ENCODE data around the gene LDLRAD3. TPM values are rescaled to one million over a fixed set of nuclear protein-coding genes. Genes with fewer than 3 reads are reported as not detected.

Gene LDLRAD3
- total RNA-seq, 4 donors from 2014 or later: 10.2 to 41.9 (median 19.8) TPM

DNA sequence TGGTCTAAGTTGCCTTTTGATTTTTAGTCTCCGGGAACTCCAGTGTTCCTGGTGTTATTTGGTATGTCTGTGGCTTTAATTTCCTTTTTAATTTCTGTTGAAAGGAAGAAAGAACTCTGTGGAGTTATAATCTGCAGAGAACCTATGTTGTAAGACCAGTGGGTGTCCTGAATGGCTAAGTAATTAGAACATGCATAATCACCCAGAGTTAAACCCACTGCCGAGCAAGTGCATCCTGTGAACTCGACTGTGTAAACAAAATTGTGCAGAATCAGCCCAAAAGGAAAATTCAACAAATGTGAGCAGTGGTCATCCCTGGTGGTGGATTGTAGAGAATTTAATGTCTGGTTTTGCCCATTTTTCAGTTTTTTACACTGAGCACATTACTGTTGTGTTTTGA lies 182.8 kb downstream of the LDLRAD3 start:
- H3K27ac ChIP-seq: no peak overlapping the region
- no peaks in the 10 kb centered on the region for H3K4me1 ChIP-seq
- no peaks in the 10 kb centered on the region for H3K36me3 ChIP-seq
- intact Hi-C loops (cut with DNase I; ENCODE audit: low total_unique reads): loop anchor here (5.0 kb wide), 1 partner anchor 509 kb away; the partner anchor contains the start of gene FJX1
- H3K27me3 ChIP-seq: no peaks in the 10 kb centered on the region
- TF ChIP-seq, protein P1, sequence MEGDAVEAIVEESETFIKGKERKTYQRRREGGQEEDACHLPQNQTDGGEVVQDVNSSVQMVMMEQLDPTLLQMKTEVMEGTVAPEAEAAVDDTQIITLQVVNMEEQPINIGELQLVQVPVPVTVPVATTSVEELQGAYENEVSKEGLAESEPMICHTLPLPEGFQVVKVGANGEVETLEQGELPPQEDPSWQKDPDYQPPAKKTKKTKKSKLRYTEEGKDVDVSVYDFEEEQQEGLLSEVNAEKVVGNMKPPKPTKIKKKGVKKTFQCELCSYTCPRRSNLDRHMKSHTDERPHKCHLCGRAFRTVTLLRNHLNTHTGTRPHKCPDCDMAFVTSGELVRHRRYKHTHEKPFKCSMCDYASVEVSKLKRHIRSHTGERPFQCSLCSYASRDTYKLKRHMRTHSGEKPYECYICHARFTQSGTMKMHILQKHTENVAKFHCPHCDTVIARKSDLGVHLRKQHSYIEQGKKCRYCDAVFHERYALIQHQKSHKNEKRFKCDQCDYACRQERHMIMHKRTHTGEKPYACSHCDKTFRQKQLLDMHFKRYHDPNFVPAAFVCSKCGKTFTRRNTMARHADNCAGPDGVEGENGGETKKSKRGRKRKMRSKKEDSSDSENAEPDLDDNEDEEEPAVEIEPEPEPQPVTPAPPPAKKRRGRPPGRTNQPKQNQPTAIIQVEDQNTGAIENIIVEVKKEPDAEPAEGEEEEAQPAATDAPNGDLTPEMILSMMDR (IDR thresholded peaks at IDR 0.05): no peak
- no peak for TF ChIP-seq POLR2A (IDR thresholded peaks at IDR 0.05)
- no peak overlapping the region for H3K4me3 ChIP-seq
- no peaks in the 10 kb centered on the region for H3K9me3 ChIP-seq
- DNase-seq: no peak

DNA sequence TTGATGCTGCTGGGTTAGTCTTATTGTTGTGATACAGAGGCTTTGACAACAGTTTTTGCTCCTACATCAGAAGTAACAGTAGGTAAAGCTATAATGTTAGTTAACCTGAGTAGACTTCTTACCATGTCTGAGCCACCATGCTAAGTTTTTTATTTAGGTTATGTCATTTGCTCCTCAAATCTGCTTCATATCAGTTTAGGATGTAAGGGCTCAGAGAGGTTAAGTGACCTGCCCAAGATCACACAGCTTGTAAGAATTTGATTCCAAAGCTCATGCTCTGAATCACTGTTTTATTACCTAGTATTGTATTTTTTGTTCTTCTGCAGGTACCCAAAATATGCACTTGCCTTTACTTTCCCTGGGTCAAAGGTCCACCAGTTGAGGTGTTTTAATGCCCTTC lies 183.7 kb downstream of the LDLRAD3 start:
- intact Hi-C loops (cut with DNase I; ENCODE audit: low total_unique reads): loop anchor here (5.0 kb wide), 1 partner anchor 510 kb away; the partner anchor contains the start of gene FJX1
- Histone ChIP-seq H3K9me3 (no peaks in the 10 kb centered on the region), H3K36me3 (no peaks in the 10 kb centered on the region), H3K4me1 (no peaks in the 10 kb centered on the region), H3K27me3 (no peaks in the 10 kb centered on the region), H3K27ac (no peak overlapping the region), H3K4me3 (no peak overlapping the region)
- no peak for DNase-seq
- TF ChIP-seq POLR2A (IDR thresholded peaks at IDR 0.05): no peak
- TF ChIP-seq, protein P1 (IDR thresholded peaks at IDR 0.05): no peak

DNA sequence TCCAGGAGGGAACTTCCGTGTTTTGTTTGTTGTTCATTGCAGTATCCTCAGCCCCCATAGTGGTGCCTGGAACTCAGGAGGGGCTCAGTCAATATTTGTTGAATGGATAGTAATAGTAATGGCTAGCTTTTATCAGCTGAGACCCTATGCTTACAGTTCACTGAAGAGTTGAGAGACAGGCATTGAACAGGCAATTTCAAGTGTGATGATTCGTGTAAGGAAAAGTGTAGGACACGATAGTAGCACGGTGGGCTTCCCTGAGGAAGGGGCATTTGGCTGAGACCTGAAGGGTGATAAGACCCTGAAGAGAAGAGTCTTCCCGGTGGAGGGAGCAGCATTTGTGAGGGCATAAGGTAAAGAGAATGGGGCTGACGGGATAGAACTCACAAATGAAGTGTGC lies 186.1 kb downstream of the LDLRAD3 start:
- TF ChIP-seq POLR2A (IDR thresholded peaks at IDR 0.05): no peak
- TF ChIP-seq, protein P1 (IDR thresholded peaks at IDR 0.05): no peak
- Histone ChIP-seq H3K27ac (no peak overlapping the region), H3K27me3 (no peaks in the 10 kb centered on the region), H3K4me1 (no peaks in the 10 kb centered on the region), H3K4me3 (no peak overlapping the region), H3K36me3 (no peaks in the 10 kb centered on the region), H3K9me3 (no peaks in the 10 kb centered on the region)
- intact Hi-C loops (cut with DNase I; ENCODE audit: low total_unique reads): loop anchor here (5.0 kb wide), 2 partner anchors 308 to 513 kb away; partner anchors contain the start of gene FJX1
- no peak for DNase-seq

DNA sequence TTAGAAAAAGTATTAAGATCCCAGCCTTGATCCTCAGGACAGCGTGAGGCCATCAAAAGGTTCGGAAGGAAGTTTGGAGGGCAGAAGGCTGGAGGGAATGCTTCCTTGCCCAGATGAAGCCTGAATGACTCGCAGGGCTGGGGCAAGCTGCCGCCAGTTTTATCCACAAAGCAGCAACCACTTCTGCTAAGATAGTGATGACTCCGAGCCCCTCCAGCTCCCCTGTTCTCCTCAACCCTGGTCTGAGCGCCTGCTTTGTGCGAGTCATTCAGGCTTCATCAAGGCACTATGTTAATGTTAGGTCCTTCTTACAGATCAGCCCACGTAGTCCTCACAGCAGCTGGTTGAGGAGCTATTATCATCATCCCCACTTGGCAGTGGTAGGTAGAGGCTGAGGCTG lies 186.5 kb downstream of the LDLRAD3 start:
- H3K27ac ChIP-seq: no peak overlapping the region
- H3K27me3 ChIP-seq: no peaks in the 10 kb centered on the region
- H3K36me3 ChIP-seq: no peaks in the 10 kb centered on the region
- TF ChIP-seq, protein P1 (IDR thresholded peaks at IDR 0.05): no peak
- TF ChIP-seq POLR2A (IDR thresholded peaks at IDR 0.05): no peak
- no peaks in the 10 kb centered on the region for H3K4me1 ChIP-seq
- H3K4me3 ChIP-seq: no peak overlapping the region
- intact Hi-C loops (cut with DNase I; ENCODE audit: low total_unique reads): loop anchor here (5.0 kb wide), 1 partner anchor 308 kb away; no protein-coding TSS in a partner anchor
- DNase-seq: no peak
- H3K9me3 ChIP-seq: no peaks in the 10 kb centered on the region

DNA sequence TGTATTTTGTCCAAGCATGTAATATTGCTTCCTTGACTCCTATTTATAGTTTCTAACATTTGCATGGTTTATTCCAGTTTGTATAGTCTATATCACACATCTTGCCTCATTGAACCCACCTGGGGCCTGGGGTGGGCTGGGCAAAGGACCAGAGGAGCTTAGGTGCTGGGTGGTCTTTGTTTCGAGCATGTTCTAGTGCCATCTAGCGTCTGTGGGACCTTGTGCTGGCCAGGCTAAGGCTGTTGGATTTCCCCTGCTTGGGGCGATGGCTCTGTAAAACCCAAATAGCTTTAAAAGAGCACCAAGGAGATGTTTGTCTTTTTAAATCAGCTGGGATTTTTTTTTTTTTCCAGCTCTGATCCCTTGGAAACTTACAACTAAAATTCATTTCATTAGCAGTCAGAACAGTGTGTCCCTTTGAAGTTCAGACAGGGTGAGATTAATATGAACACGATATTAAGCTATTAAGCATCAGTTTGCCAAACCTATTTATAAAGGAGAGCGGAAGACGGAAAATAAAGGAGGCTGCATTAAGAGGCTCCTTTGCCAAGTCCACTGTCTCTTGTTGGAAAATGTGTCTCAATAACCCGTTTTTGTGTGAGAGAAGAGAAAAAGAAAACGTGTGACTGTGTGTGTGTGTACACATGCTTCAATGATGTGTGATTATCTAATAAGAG lies 188.0 kb downstream of the LDLRAD3 start:
- DNase-seq: peak; percentile 63 to 68
- Histone ChIP-seq H3K9me3 (no peaks in the 10 kb centered on the region), H3K4me1 (no peaks in the 10 kb centered on the region), H3K27ac (peak overlapping the region; percentile 8 to 11), H3K27me3 (no peaks in the 10 kb centered on the region), H3K36me3 (no peaks in the 10 kb centered on the region), H3K4me3 (no peak overlapping the region)
- TF ChIP-seq, protein P1 (IDR thresholded peaks at IDR 0.05): peak; percentile 66 to 78 (median 74)
- no peak for TF ChIP-seq POLR2A (IDR thresholded peaks at IDR 0.05)
- intact Hi-C loops (cut with DNase I; ENCODE audit: low total_unique reads): loop anchor here (5.0 kb wide), 1 partner anchor 310 kb away; no protein-coding TSS in a partner anchor

Data from uterus (tissue), 4 donors.